HepG2 (cell line): Measurements from ENCODE around the gene FABP2. TPM values are rescaled to one million over a fixed set of nuclear protein-coding genes. Genes with fewer than 3 reads are reported as not detected.

Source experiments
- ATAC-seq: fragments of 200-7000 bp; cut with Tn5 transposase; 3 replicates; pipeline ENCODE4 v1.9.1; 2020; ENCODE audit warnings: mild to moderate bottlenecking, moderate library complexity
- BruUV-seq: library from RNA; stranded (reverse); fragments of 400-500 nt; replicated peaks from 2 replicates; lab custom pipeline; 2021; lab: Mats Ljungman, UMichigan
- CTCF ChIA-PET: fragments of 300-600 bp; formaldehyde crosslinking; extraction: SDS; loops from one replicate; lab custom pipeline; 2021; ENCODE audit warnings: low total read pairs, inconsistent platforms, low intra/inter-chr PET ratio; lab: Yijun Ruan, JAX
- POLR2A ChIA-PET: fragments of 350-600 bp; sonication (Branson Sonifier 250); formaldehyde crosslinking; loops from one replicate; lab custom pipeline; 2020; ENCODE audit warnings: antibody characterized with exemption, inconsistent platforms; lab: Yijun Ruan, JAX
- DNase-seq: peaks from one replicate; pipeline ENCODE4 v3.0.0-alpha.2; 2015; ENCODE audit warnings: low spot score
- FAIRE-seq: peaks from 3 replicates; lab custom pipeline; 2011; peaks lifted over from hg19 to GRCh38; lab: Jason Lieb, UNC
- H2AFZ ChIP-seq: one replicate; pipeline ENCODE4 v1.6.1; 2011; ENCODE audit warnings: low read length, inconsistent platforms
- H3K27ac ChIP-seq: fragments of 300-600 bp; 3 replicates; pipeline ENCODE4 v1.8.0; 2011; ENCODE audit warnings: mixed run types, mild to moderate bottlenecking, mixed read lengths, low read length, inconsistent platforms; ENCODE audit not compliant: insufficient read depth; ENCODE audit errors: extremely low read length
- H3K27me3 ChIP-seq, 2 experiments: fragments of 200-600 bp in 1 of 2; 2 replicates in 1 of 2; 3 replicates in 1 of 2; pipeline versions ENCODE4 v1.6.0 to v1.8.0; 2011; ENCODE audit warnings: low read length in 2 of 2, mild to moderate bottlenecking in 2 of 2, moderate library complexity in 2 of 2, inconsistent platforms in 1 of 2; ENCODE audit not compliant: insufficient read depth in 2 of 2, control insufficient read depth in 1 of 2
- H3K36me3 ChIP-seq, 2 experiments: fragments of 200-600 bp in 1 of 2; replicated peaks in 1 of 2; 2 replicates in 1 of 2; 3 replicates in 1 of 2; pipeline versions ENCODE4 v1.5.1 to v1.8.0; 2011; ENCODE audit warnings: low read length in 2 of 2, inconsistent platforms in 1 of 2; ENCODE audit not compliant: insufficient read depth in 2 of 2, control insufficient read depth in 1 of 2
- H3K4me1 ChIP-seq: 2 replicates; pipeline ENCODE4 v1.5.1; 2012; ENCODE audit warnings: low read length, inconsistent platforms; ENCODE audit not compliant: insufficient read depth
- H3K4me2 ChIP-seq: 2 replicates; pipeline ENCODE4 v1.6.0; 2011; ENCODE audit warnings: low read depth, low read length, inconsistent platforms
- H3K4me3 ChIP-seq, 3 experiments: fragments of 200-600 bp in 1 of 3; sonication (generic), shearing (Covaris generic) in 1 of 3; replicated peaks in 1 of 3; 2 replicates each; pipeline ENCODE4 v1.5.1; 2011 to 2016; ENCODE audit warnings: low read length in 3 of 3, inconsistent platforms in 2 of 3, low read depth in 2 of 3, mild to moderate bottlenecking in 2 of 3, control low read depth in 1 of 3, mixed read lengths in 1 of 3; ENCODE audit not compliant: insufficient read depth in 1 of 3
- H3K79me2 ChIP-seq: one replicate; pipeline ENCODE4 v1.6.1; 2011; ENCODE audit warnings: low read length, inconsistent platforms; ENCODE audit not compliant: insufficient read depth
- H3K9ac ChIP-seq: 2 replicates; pipeline ENCODE4 v1.6.0; 2011; ENCODE audit warnings: mild to moderate bottlenecking, low read depth, low read length, inconsistent platforms; ENCODE audit not compliant: insufficient read depth
- H3K9me3 ChIP-seq: 2 replicates; pipeline ENCODE4 v1.5.1; 2012; ENCODE audit warnings: mild to moderate bottlenecking, low read length
- H4K20me1 ChIP-seq: 2 replicates; pipeline ENCODE4 v1.6.0; 2011; ENCODE audit warnings: inconsistent platforms, mild to moderate bottlenecking, low read length, moderate library complexity; ENCODE audit not compliant: insufficient read depth
- AHDC1 ChIP-seq: sonication (generic); formaldehyde crosslinking; IDR thresholded peaks from 2 replicates; pipeline ENCODE4 v1.5.1; 2020; ENCODE audit warnings: mild to moderate bottlenecking, missing genetic modification reagents, borderline replicate concordance
- BCL6 ChIP-seq: IDR thresholded peaks from 2 replicates; pipeline ENCODE4 v1.6.1; 2016; ENCODE audit warnings: missing genetic modification reagents, missing compliant biosample characterization
- ELF3 ChIP-seq: IDR thresholded peaks from 2 replicates; pipeline ENCODE4 v1.6.1; 2016; ENCODE audit warnings: missing genetic modification reagents, missing compliant biosample characterization
- FLYWCH1 ChIP-seq: sonication (generic); formaldehyde crosslinking; IDR thresholded peaks from 2 replicates; pipeline ENCODE4 v1.8.1; 2023; ENCODE audit warnings: mild to moderate bottlenecking, missing genetic modification reagents
- FOXP1 ChIP-seq, 2 experiments: fragments of 450-650 bp in 1 of 2; IDR thresholded peaks; 2 replicates each; pipeline ENCODE4 v1.6.1; 2017 to 2018; ENCODE audit warnings: antibody characterized with exemption in 1 of 2
- HHEX ChIP-seq: IDR thresholded peaks from 2 replicates; pipeline ENCODE4 v1.6.1; 2016; ENCODE audit warnings: control low read depth
- KLF15 ChIP-seq: sonication (generic); formaldehyde crosslinking; IDR thresholded peaks from 2 replicates; pipeline ENCODE4 v1.8.1; 2023; ENCODE audit warnings: borderline replicate concordance, mild to moderate bottlenecking, inconsistent platforms, missing genetic modification reagents, mixed read lengths
- MAX ChIP-seq: IDR thresholded peaks from 2 replicates; pipeline ENCODE4 v1.6.1; 2012; ENCODE audit warnings: inconsistent platforms
- MIXL1 ChIP-seq: IDR thresholded peaks from 2 replicates; pipeline ENCODE4 v1.6.1; 2016
- NCOA2 ChIP-seq: sonication (generic); formaldehyde crosslinking; IDR thresholded peaks from 2 replicates; pipeline ENCODE4 v1.8.0; 2022; ENCODE audit warnings: inconsistent platforms
- NR1H2 ChIP-seq: sonication (generic); formaldehyde crosslinking; IDR thresholded peaks from 2 replicates; pipeline ENCODE4 v1.8.1; 2022; ENCODE audit warnings: low read depth, missing genetic modification reagents, borderline replicate concordance
- NRL ChIP-seq: sonication (generic); formaldehyde crosslinking; IDR thresholded peaks from 2 replicates; pipeline ENCODE4 v1.5.0; 2020; ENCODE audit warnings: missing genetic modification reagents, mild to moderate bottlenecking, moderate library complexity, borderline replicate concordance
- PRMT3 ChIP-seq: sonication (generic); formaldehyde crosslinking; IDR thresholded peaks from 2 replicates; pipeline ENCODE4 v1.8.1; 2022; ENCODE audit warnings: low read depth, mild to moderate bottlenecking, moderate library complexity, missing genetic modification reagents, borderline replicate concordance
- RARA ChIP-seq: IDR thresholded peaks from 2 replicates; pipeline ENCODE4 v1.6.1; 2016; ENCODE audit warnings: missing genetic modification reagents, missing compliant biosample characterization
- RFX3 ChIP-seq: IDR thresholded peaks from 2 replicates; pipeline ENCODE4 v1.6.1; 2016; ENCODE audit warnings: missing biosample characterization, missing genetic modification reagents
- ZGPAT ChIP-seq: IDR thresholded peaks from 2 replicates; pipeline ENCODE4 v1.6.1; 2016; ENCODE audit warnings: mild to moderate bottlenecking
- ZNF30 ChIP-seq: sonication (generic); formaldehyde crosslinking; IDR thresholded peaks from 2 replicates; pipeline ENCODE4 v1.5.0; 2020; ENCODE audit warnings: mild to moderate bottlenecking, missing genetic modification reagents
- ZNF337 ChIP-seq: sonication (generic); formaldehyde crosslinking; IDR thresholded peaks from 2 replicates; pipeline ENCODE4 v1.5.1; 2020; ENCODE audit warnings: missing genetic modification reagents, low read depth, mild to moderate bottlenecking, borderline replicate concordance
- ZNF33A ChIP-seq: sonication (generic); formaldehyde crosslinking; IDR thresholded peaks from 2 replicates; pipeline ENCODE4 v1.5.1; 2020; ENCODE audit warnings: missing genetic modification reagents, mild to moderate bottlenecking, moderate library complexity, borderline replicate concordance
- ZNF75D ChIP-seq: sonication (generic); formaldehyde crosslinking; IDR thresholded peaks from 2 replicates; pipeline ENCODE4 v1.8.1; 2023; ENCODE audit warnings: missing genetic modification reagents, mild to moderate bottlenecking, borderline replicate concordance
- WGBS: methylation state at CpG from one replicate; pipeline ENCODE4 v1.1.6; 2017; ENCODE audit warnings: low lambda C conversion rate; 5-methylcytosine and 5-hydroxymethylcytosine counted together
- in situ Hi-C: cut with HindIII; loops from 2 replicates; pipeline ENCODE4 v1.10.0; 2017; ENCODE audit warnings: low pct_unique_long_range_greater_than_20kb; ENCODE audit not compliant: extremely low pct_ligation_motif_present
- intact Hi-C: fragments of 100-400 bp; cut with micrococcal nuclease; formaldehyde crosslinking; loops from one replicate; pipeline ENCODE4 v1.10.0; 2022; ENCODE audit not compliant: unreplicated experiment
- polyA plus RNA-seq, 8 experiments: library from polyadenylated mRNA; depleted of rRNA in 3 of 8; stranded (reverse) in 7 of 8; unstranded in 1 of 8; fragments of >200 nt; fragmentation: Illumina TruSeq in 4 of 8; extraction: Trizol in 4 of 8; gene quantifications; 2 replicates each; pipeline versions ENCODE4 v1.2.1 to v1.2.3, GENCODE V29; 2011 to 2016; ENCODE audit warnings: low read depth in 4 of 8, missing spikeins in 1 of 8, mixed read lengths in 1 of 8; ENCODE audit not compliant: insufficient read depth in 1 of 8
- total RNA-seq, 5 experiments: library from RNA; depleted of rRNA; stranded (reverse); fragments of >200 nt; fragmentation: Illumina TruSeq; extraction: Trizol; gene quantifications; 2 replicates each; pipeline ENCODE4 v1.2.3, GENCODE V29; 2016; ENCODE audit warnings: low read depth in 1 of 5

FABP2 gene
- total and polyA plus RNA-seq, 2 of the 13 experiments (the other 11 are each of a cell fraction or from before 2014, with no cell fraction given): 0.78 to 1.2 TPM

- Histone ChIP-seq H3K9ac (no peak overlapping the region), H3K4me3 (no peak overlapping the region), H3K4me2 (peak overlapping the region; percentile 7; the same call in 1 of the 2 replicates), H3K9me3 (no peaks in the 10 kb centered on the region), H2AFZ (no peak overlapping the region), H4K20me1 (no peaks in the 10 kb centered on the region), H3K27ac (no peak overlapping the region), H3K27me3 (no peaks in the 10 kb centered on the region), H3K4me1 (peaks cover 9% of the 10 kb centered on the region), H3K79me2 (no peaks in the 10 kb centered on the region), H3K36me3 (peaks cover 0 to 13% of the 10 kb centered on the region in 2 experiments; a peak in 3 of 5 replicates)
- in situ Hi-C loops: loop anchor here (10.0 kb wide), 1 partner anchor 306 kb away; no protein-coding TSS in a partner anchor
- peak; percentile 62 for ATAC-seq
- BruUV-seq: no TSS peak
- intact Hi-C loops: loop anchor here (2.0 kb wide), 1 partner anchor 308 kb away; no protein-coding TSS in a partner anchor
- CTCF ChIA-PET: no interaction called here
- POLR2A ChIA-PET: no interaction called here
- 0% methylated on average over 1 of the region's 1 CpG for WGBS
- DNase-seq: peak; percentile 36
- FAIRE-seq: no peak
- TF ChIP-seq NR1H2 (CRISPR knock-in tag) (no peak), ZNF30 (no peak), ZGPAT (CRISPR knock-in tag) (0 out of 2 replicates have a peak, but pooled peaks have one; percentile 31), NCOA2 (CRISPR knock-in tag) (no peak), RFX3 (CRISPR knock-in tag) (no peak), ZNF337 (CRISPR knock-in tag) (no peak), AHDC1 (CRISPR knock-in tag) (peak; percentile 57; the same call in 1 of the 2 replicates), KLF15 (CRISPR knock-in tag) (no peak), NRL (CRISPR knock-in tag) (no peak), ELF3 (CRISPR knock-in tag) (0 out of 2 replicates have a peak, but pooled peaks have one; percentile 11), HHEX (no peak), PRMT3 (CRISPR knock-in tag) (no peak), RARA (peak; percentile 27; the same call in 1 of the 2 replicates), MAX (no peak), FOXP1 (IDR thresholded peaks at IDR 0.05) (no peak), FOXP1 (CRISPR knock-in tag; IDR thresholded peaks at IDR 0.05) (peak; percentile 53; the same call in 1 of the 2 replicates), ZNF33A (no peak), ZNF75D (CRISPR knock-in tag) (no peak), MIXL1 (CRISPR knock-in tag) (peak; percentile 97), FLYWCH1 (no peak), BCL6 (CRISPR knock-in tag) (no peak)
Observed at GRCh38 chr4:119290598-119290997, 31.3 kb downstream of the FABP2 start.
